Neuronal stem cell (in vitro differentiated cells): ENCODE measurements around the gene FPGS.

Experiments
- DNase-seq: peaks from one replicate; pipeline ENCODE4 v3.0.0-alpha.2; 2013; ENCODE audit warnings: low spot score
- H2AFZ ChIP-seq: one replicate; pipeline ENCODE4 v1.6.1; 2013; ENCODE audit warnings: mild to moderate bottlenecking, low read length, inconsistent platforms
- H2AK5ac ChIP-seq: 2 replicates; pipeline ENCODE4 v1.6.1; 2013; ENCODE audit warnings: low read depth, mild to moderate bottlenecking, inconsistent platforms, low read length, moderate library complexity, mixed read lengths
- H2BK120ac ChIP-seq: 2 replicates; pipeline ENCODE4 v1.6.1; 2013; ENCODE audit warnings: low read depth, mild to moderate bottlenecking, inconsistent platforms, low read length, moderate library complexity, mixed read lengths
- H2BK12ac ChIP-seq: one replicate; pipeline ENCODE4 v1.6.1; 2013; ENCODE audit warnings: low read length, inconsistent platforms
- H2BK15ac ChIP-seq: 2 replicates; pipeline ENCODE4 v1.6.1; 2013; ENCODE audit warnings: mild to moderate bottlenecking, low read length, inconsistent platforms, mixed read lengths
- H2BK5ac ChIP-seq: one replicate; pipeline ENCODE4 v1.6.1; 2013; ENCODE audit warnings: inconsistent platforms, mild to moderate bottlenecking, low read length, moderate library complexity
- H3K14ac ChIP-seq: one replicate; pipeline ENCODE4 v1.6.1; 2013; ENCODE audit warnings: low read length, inconsistent platforms
- H3K18ac ChIP-seq: 2 replicates; pipeline ENCODE4 v1.6.1; 2013; ENCODE audit warnings: low read length, inconsistent platforms
- H3K23ac ChIP-seq: 2 replicates; pipeline ENCODE4 v1.6.1; 2013; ENCODE audit warnings: low read depth, mild to moderate bottlenecking, mixed read lengths, low read length, inconsistent platforms; ENCODE audit not compliant: poor library complexity
- H3K27ac ChIP-seq: replicated peaks from 3 replicates; pipeline ENCODE4 v1.5.1; 2013; ENCODE audit warnings: low read length, inconsistent platforms
- H3K27me3 ChIP-seq, 3 experiments: 2 replicates each; pipeline ENCODE4 v1.6.1; 2013; ENCODE audit warnings: low read length in 3 of 3, mild to moderate bottlenecking in 2 of 3, inconsistent platforms in 1 of 3, low read depth in 1 of 3, mixed read lengths in 1 of 3, moderate library complexity in 1 of 3; ENCODE audit not compliant: control insufficient read depth in 3 of 3, insufficient read depth in 3 of 3
- H3K36me3 ChIP-seq, 2 donors: replicated peaks in 1 of 2; 2 replicates each; pipeline ENCODE4 v1.6.1; 2013; ENCODE audit warnings: low read length in 2 of 2; ENCODE audit not compliant: control insufficient read depth in 2 of 2, insufficient read depth in 2 of 2
- H3K4ac ChIP-seq: 2 replicates; pipeline ENCODE4 v1.6.1; 2013; ENCODE audit warnings: inconsistent platforms, mild to moderate bottlenecking, low read length, moderate library complexity
- H3K4me1 ChIP-seq, 2 donors: 1 replicate in 1 of 2; 2 replicates in 1 of 2; pipeline ENCODE4 v1.6.1; 2013; ENCODE audit warnings: low read length in 2 of 2, low read depth in 1 of 2; ENCODE audit not compliant: control insufficient read depth in 2 of 2, insufficient read depth in 1 of 2
- H3K4me2 ChIP-seq: one replicate; pipeline ENCODE4 v1.6.1; 2013; ENCODE audit warnings: mild to moderate bottlenecking, low read length, inconsistent platforms; ENCODE audit not compliant: insufficient read depth, poor library complexity, severe bottlenecking
- H3K4me3 ChIP-seq, 2 donors: 2 replicates each; pipeline ENCODE4 v1.5.1; 2013; ENCODE audit warnings: low read length in 2 of 2, mild to moderate bottlenecking in 2 of 2, inconsistent platforms in 1 of 2, moderate library complexity in 1 of 2
- H3K79me1 ChIP-seq: one replicate; pipeline ENCODE4 v1.6.1; 2013; ENCODE audit warnings: low read depth, mild to moderate bottlenecking, inconsistent platforms, low read length, moderate library complexity
- H3K9ac ChIP-seq: one replicate; pipeline ENCODE4 v1.6.1; 2013; ENCODE audit warnings: mild to moderate bottlenecking, low read depth, low read length, inconsistent platforms; ENCODE audit not compliant: poor library complexity
- H3K9me3 ChIP-seq, 2 donors: replicated peaks in 1 of 2; 2 replicates each; pipeline versions ENCODE3 to v1.6.1; 2013; ENCODE audit warnings: low read length in 2 of 2, mild to moderate bottlenecking in 2 of 2, inconsistent platforms in 1 of 2, low read depth in 1 of 2, mixed read lengths in 1 of 2, moderate library complexity in 1 of 2; ENCODE audit not compliant: control insufficient read depth in 2 of 2, insufficient read depth in 1 of 2
- H4K8ac ChIP-seq: one replicate; pipeline ENCODE4 v1.6.1; 2013; ENCODE audit warnings: low read depth, mild to moderate bottlenecking, inconsistent platforms, low read length, moderate library complexity
- H4K91ac ChIP-seq: one replicate; pipeline ENCODE4 v1.6.1; 2013; ENCODE audit warnings: low read length, low read depth, mild to moderate bottlenecking, inconsistent platforms; ENCODE audit not compliant: poor library complexity
- WGBS, 2 donors: extraction: QIAGEN DNeasy Blood & Tissue Kit; methylation state at CpG; one replicate each; pipeline ENCODE4 v1.1.7; 2013; ENCODE audit warnings: missing lambda C conversion rate in 2 of 2, mixed read lengths in 1 of 2; ENCODE audit not compliant: insufficient read length in 2 of 2, insufficient replicate concordance in 1 of 2; ENCODE audit errors: extremely low coverage in 2 of 2; 5-methylcytosine and 5-hydroxymethylcytosine counted together

FPGS gene

GRCh38 chr9:127817881-127818434, 15.3 kb downstream of the FPGS start:
- H3K23ac ChIP-seq: peak overlapping the region; percentile 73
- H2AFZ ChIP-seq: no peak overlapping the region
- no peak for DNase-seq
- H3K4me1 ChIP-seq: peaks cover 0 to 3% of the 10 kb centered on the region in 2 donors
- no peak overlapping the region for H3K9ac ChIP-seq
- no peaks in the 10 kb centered on the region for H3K27me3 ChIP-seq
- peak overlapping the region; percentile 8 for H3K14ac ChIP-seq
- no peak overlapping the region for H4K8ac ChIP-seq
- H2BK12ac ChIP-seq: no peak overlapping the region
- H3K4ac ChIP-seq: no peak overlapping the region
- H2BK5ac ChIP-seq: peak overlapping the region; percentile 75
- H3K27ac ChIP-seq: no peak overlapping the region
- H4K91ac ChIP-seq: no peak overlapping the region
- H3K79me1 ChIP-seq: no peaks in the 10 kb centered on the region
- H3K18ac ChIP-seq: no peak overlapping the region
- no peak overlapping the region for H2AK5ac ChIP-seq
- H3K4me2 ChIP-seq: no peak overlapping the region
- WGBS, 2 donors: no CpG with 5 or more reads among the region's 17 CpGs
- peaks cover 14 to 18% of the 10 kb centered on the region in 2 donors for H3K36me3 ChIP-seq
- peak overlapping the region in 1 of 2 donors; percentile 12 for H3K4me3 ChIP-seq
- no peak overlapping the region for H2BK15ac ChIP-seq
- H2BK120ac ChIP-seq: peak overlapping the region; percentile 22
- peaks cover 0 to 2% of the 10 kb centered on the region in 2 donors for H3K9me3 ChIP-seq

- H3K4ac ChIP-seq: no peak overlapping the region
- H3K79me1 ChIP-seq: no peaks in the 10 kb centered on the region
- no peak overlapping the region for H2BK15ac ChIP-seq
- no peak overlapping the region for H3K18ac ChIP-seq
- no peak overlapping the region for H4K8ac ChIP-seq
- peaks cover 0 to 2% of the 10 kb centered on the region in 2 donors for H3K9me3 ChIP-seq
- peak overlapping the region; percentile 22 for H2BK120ac ChIP-seq
- no peak overlapping the region for H4K91ac ChIP-seq
- H2AFZ ChIP-seq: no peak overlapping the region
- H2BK12ac ChIP-seq: no peak overlapping the region
- H3K36me3 ChIP-seq: peaks cover 7 to 13% of the 10 kb centered on the region in 2 donors
- H3K4me2 ChIP-seq: no peak overlapping the region
- peak overlapping the region; percentile 73 for H3K23ac ChIP-seq
- DNase-seq: no peak
- H3K27me3 ChIP-seq: no peaks in the 10 kb centered on the region
- H3K27ac ChIP-seq: no peak overlapping the region
- H2BK5ac ChIP-seq: peak overlapping the region; percentile 75
- no CpG with 5 or more reads among the region's 11 CpGs for WGBS, 2 donors
- no peak overlapping the region for H3K9ac ChIP-seq
- peaks cover 0 to 3% of the 10 kb centered on the region in 2 donors for H3K4me1 ChIP-seq
- H3K14ac ChIP-seq: peak overlapping the region; percentile 38
- H2AK5ac ChIP-seq: no peak overlapping the region
- H3K4me3 ChIP-seq: no peak overlapping the region
Observed at GRCh38 chr9:127818574-127818973, 15.9 kb downstream of the FPGS start.

GRCh38 chr9:127822108-127822507, 19.4 kb downstream of the FPGS start:
- Histone ChIP-seq H3K4me2 (no peak overlapping the region), H2AK5ac (no peak overlapping the region), H3K4me3 (no peak overlapping the region), H3K14ac (no peak overlapping the region), H3K36me3 (no peaks in the 10 kb centered on the region), H2AFZ (no peak overlapping the region), H2BK120ac (no peak overlapping the region), H3K27me3 (peaks cover 0 to 15% (median 0%) of the 10 kb centered on the region in 3 experiments), H3K27ac (no peak overlapping the region), H4K91ac (no peak overlapping the region), H2BK15ac (no peak overlapping the region), H3K23ac (no peak overlapping the region), H3K4ac (no peak overlapping the region), H2BK5ac (no peak overlapping the region), H2BK12ac (no peak overlapping the region), H3K9ac (no peak overlapping the region), H3K79me1 (no peaks in the 10 kb centered on the region), H3K9me3 (peaks cover 0 to 2% of the 10 kb centered on the region in 2 donors), H3K4me1 (peaks cover 3 to 6% of the 10 kb centered on the region in 2 donors), H4K8ac (no peak overlapping the region), H3K18ac (no peak overlapping the region)
- DNase-seq: no peak
- no CpG with 5 or more reads among the region's 4 CpGs for WGBS, 2 donors

- peak; percentile 58 for DNase-seq
- no CpG with 5 or more reads among the region's 42 CpGs for WGBS, 2 donors
- peak overlapping the region; percentile 90 for H2AK5ac ChIP-seq
Observed at GRCh38 chr9:127825319-127826051, 22.8 kb downstream of the FPGS start.

More at GRCh38 chr9:127825319-127826051, 22.8 kb downstream of the FPGS start:
- Histone ChIP-seq H2BK120ac (peak overlapping the region; percentile 66), H3K18ac (peak overlapping the region; percentile 88), H3K27ac (no peak overlapping the region), H3K14ac (peak overlapping the region; percentile 63), H3K23ac (peak overlapping the region; percentile 97), H2BK15ac (peak overlapping the region; percentile 82), H3K27me3 (peaks cover 0 to 18% (median 0%) of the 10 kb centered on the region in 3 experiments), H3K9me3 (peaks cover 5% of the 10 kb centered on the region in 2 donors), H4K8ac (no peak overlapping the region), H4K91ac (no peak overlapping the region), H2BK5ac (no peak overlapping the region), H3K4ac (no peak overlapping the region), H3K4me1 (peaks cover 8 to 11% of the 10 kb centered on the region in 2 donors), H3K9ac (peak overlapping the region; percentile 86), H2BK12ac (no peak overlapping the region), H3K4me3 (peak overlapping the region in 1 of 2 donors; percentile 44), H2AFZ (peak overlapping the region; percentile 75), H3K4me2 (peak overlapping the region; percentile 30), H3K79me1 (no peaks in the 10 kb centered on the region), H3K36me3 (no peaks in the 10 kb centered on the region)
